Stimulated activated CD4-positive, alpha-beta T cell treated with anti-CD3 and anti-CD28 coated beads, TNF-alpha, amount 100 ng/mL, for 4 hours (primary cell): Measurements from ENCODE around the gene TRNP1.
"Not testable (repeated sequence)": the region's sequence is repeated elsewhere in the genome, so short reads cannot be mapped to it uniquely, and the experiment has no call there.

Source experiments
- DNase-seq, 3 experiments: peaks; one replicate each; pipeline ENCODE4 v3.0.0-alpha.2; 2020; ENCODE audit warnings: low read depth in 3 of 3

TRNP1 gene

DNA sequence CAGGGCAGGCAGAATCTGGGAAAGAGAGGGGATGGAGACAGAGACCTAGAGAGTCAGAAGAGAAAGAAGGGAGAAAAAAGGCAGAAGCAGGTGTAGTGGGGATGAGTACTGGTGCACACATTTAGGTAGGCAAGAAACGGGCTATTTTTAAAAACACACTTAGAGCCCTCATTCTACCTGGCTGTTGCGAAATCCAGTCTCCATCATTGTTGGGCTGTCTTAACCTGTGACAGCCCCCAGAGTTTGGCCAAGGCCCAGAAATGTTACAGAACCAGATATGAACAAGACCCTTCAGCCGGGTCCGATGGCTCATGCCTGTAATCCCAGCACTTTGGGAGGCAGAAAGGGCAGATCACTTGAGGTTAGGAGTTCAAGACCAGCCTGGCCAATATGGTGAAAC lies 20.7 kb upstream of the TRNP1 start:
- DNase-seq: no peak

DNA sequence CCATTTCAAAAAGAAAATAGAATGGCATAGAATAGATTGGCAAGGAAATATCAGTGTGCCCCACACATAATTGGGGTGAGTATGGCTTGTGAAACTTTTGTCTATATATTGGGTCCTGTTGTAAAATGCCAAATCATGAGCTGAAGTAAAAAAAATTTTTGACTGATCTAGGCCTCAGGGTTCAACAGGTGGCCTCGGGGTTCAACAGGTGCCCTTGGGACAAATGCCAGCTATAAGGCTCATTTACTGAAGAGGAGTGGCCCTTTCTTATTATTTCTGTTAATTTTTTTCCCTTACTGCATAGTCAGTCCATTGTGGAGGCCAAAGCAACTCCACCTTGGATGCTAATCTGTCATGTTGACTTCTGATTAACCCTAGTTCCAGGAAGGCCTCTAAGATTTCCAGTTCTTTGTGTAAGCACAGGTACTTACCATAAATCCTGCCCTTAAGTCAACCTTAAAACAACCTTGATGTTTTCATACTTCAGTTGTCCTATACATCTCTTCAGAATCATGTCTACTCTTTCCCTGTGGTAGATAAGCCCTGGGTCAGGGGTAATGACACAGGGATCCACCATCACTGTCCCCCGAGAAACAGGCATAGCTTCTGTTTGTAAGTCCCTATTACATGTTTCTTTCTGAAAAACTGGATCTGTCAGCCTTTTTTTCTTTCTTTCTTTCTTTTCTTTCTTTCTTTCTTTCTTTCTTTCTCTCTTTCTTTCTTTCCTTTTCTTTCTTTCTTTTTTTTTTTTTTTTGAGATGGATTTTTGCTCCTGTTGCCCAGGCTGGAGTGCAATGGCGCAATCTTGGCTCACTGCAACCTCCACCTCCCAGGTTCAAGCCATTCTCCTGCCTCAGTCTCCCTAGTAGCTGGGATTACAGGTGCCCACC lies 16.6 kb upstream of the TRNP1 start:
- DNase-seq: no peak

DNA sequence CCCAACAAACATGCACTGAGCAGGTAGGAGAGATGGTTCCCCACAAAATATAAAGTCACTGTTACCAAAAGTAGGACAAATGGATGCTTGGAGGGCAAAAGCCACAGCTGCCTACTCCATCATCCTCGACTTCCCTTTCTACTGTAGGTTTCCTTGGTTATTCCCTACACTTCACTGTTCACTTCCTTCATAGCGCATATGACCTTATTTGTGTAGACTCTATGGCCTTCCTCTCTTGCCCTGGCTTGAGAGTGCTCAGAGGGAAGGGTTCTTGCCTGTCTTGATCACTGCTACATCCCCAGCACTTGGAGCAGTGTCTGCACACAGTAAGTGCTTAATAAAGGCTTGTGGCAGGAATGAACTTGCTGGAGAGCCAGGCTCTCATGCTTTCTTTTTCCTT lies 14.6 kb upstream of the TRNP1 start:
- no peak for DNase-seq

DNA sequence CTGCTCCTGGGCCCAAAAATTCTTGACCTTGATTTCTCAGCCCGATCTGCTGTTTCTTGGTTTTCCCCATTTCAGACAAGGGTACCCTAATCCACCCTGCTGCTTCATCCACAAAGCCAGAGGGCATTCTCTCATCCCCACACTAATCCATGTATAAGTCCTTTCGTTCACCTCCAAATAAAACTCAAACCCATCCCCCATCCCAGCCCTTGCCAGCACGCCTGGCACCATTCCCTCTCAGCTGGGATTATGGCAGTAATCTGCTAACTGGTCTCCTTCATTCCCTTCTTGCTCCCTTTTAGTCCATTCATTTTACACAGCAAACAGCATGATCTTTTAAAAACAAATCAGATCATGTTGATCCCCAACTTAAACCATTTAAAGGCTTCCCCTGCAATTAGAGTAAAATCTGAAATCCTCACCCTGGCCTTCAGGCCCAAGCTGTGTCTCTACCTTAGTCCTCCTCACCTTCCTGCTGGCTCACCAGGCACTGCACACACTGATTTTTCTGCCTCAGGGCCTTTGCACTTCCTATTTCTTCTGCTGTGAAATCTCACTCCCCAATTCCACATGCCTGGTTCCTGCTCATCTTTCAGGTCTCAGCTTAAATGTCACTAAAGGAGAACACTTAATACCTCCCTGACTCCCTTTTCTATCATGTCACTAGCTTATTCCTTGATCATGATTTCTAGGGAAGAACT lies 12.2 kb upstream of the TRNP1 start:
- DNase-seq: no peak

DNA sequence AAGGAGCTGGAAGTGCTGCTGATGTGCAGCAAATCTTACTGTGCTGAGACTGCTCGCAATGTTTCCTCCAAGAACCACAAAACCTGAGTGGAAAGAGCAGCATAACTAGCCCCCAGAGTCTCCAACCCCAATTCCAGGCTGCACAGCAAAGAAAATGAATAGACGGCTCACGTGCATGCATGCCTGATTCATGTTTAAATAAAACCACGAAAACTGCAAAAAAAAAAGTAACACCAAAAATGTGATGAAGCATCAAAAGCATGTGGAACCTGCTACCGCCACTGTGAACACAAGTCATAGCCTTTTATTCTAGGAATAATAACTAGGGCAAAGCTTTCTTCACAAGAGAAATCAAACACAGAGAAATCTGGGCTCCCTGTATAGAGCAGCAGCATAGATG lies 9.6 kb upstream of the TRNP1 start:
- DNase-seq: no peak

DNA sequence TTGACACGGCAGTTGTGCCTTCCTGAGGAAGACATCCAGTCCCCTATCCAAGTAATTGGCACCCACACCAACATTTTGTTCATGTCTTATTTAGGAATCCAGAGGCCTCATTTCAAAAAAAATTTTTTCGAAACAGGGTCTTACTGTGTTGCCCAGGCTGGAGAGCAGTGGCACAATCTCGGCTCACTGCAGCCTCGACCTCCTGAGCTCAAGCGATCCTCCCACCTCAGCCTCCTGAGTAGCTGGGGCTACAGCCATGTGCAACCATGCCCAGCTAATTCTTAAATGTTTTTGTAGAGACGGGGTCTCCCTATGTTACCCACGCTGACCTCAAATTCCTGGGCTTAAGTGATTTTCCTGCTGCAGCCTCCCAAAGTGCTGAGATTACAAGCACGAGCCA lies 9.2 kb upstream of the TRNP1 start:
- DNase-seq: no peak

DNA sequence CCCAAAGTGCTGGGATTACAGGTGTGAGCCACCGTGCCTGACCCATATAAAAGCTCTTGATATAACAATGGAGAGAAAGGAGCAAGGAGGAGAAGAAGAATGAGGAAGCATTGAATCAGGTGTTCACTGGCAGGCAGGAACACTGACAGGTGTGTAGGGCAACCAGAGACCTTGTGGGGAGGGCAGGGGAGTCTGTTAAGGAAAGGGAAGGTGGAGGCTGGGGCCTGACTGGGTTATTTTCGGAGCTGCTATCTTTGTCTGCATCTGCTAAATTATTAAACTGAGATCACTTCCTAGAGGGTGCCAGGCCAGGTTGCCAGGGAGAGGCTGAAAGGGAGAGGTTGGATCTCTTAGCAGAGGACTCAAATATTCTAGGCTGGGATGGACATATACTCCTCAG lies 6.8 kb upstream of the TRNP1 start:
- DNase-seq: no peak

DNA sequence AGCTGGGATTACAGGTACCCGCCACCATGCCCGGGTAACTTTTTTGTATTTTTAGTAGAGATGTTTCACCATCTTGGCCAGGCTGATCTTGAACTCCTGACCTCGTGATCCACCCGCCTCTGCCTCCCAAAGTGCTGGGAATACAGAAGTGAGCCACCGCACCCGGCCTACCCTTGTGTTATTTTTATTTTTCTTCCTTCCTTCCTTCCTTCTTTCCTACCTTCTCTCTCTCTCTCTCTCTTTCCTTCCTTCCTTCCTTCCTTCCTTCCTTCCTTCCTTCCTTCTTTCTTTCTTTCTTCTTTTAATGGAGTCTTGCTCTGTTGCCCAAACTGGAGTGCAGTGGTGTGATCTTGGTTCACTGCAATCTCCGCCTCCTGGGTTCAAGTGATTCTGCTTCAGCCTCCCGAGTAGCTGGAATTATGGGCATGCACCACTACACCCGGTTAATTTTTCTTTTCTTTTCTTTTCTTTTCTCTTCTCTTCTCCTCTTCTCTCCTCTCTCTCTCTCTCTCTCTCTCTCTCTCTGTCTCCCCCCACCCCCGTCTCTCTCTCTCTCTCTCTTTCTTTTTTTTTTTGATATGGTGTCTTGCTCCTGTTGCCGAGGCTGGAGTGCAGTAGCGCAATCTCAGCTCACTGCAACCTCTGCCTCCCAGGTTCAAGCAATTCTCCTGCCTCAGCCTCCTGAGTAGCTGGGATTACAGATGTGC lies 3.9 kb upstream of the TRNP1 start:
- not testable (repeated sequence) for DNase-seq

DNA sequence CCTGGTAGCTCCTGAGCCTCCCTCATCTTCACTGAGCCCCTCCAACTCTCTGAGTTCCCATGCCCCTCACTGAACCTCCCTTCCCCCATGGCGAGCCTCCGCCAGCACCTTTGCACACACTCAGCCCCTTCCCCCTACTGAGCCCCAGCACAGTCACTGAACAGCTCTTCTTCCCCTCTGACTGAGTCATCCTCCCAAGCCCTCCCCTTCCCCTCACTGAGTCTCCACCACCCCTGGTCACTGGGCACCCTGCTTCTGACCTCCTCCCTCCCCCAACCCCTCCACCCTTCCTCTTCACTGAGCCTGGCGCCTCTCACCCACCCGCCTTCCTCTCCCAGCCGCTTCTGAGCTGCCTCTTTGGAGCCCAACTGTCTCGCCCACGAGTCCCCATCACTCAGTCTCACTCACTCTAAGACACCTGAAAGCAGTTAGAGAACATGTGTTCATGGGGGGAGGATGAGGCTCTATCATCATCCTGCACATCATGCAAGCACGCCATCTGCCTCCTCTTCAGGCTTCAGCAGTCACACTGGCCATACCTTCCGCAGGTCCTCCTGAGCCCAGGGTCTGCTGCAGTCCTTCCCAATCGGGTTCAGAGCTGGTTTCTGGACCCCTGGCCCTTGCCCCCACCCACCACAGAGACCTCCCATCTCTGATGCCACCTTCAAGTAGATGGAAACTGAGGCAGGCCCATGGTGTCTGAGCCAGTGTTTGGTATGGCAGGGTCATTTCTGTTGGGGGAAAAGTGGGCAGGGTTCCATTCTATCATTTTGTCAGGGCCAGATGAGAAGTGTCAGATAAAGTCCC lies 2.0 kb upstream of the TRNP1 start:
- DNase-seq: no peak

DNA sequence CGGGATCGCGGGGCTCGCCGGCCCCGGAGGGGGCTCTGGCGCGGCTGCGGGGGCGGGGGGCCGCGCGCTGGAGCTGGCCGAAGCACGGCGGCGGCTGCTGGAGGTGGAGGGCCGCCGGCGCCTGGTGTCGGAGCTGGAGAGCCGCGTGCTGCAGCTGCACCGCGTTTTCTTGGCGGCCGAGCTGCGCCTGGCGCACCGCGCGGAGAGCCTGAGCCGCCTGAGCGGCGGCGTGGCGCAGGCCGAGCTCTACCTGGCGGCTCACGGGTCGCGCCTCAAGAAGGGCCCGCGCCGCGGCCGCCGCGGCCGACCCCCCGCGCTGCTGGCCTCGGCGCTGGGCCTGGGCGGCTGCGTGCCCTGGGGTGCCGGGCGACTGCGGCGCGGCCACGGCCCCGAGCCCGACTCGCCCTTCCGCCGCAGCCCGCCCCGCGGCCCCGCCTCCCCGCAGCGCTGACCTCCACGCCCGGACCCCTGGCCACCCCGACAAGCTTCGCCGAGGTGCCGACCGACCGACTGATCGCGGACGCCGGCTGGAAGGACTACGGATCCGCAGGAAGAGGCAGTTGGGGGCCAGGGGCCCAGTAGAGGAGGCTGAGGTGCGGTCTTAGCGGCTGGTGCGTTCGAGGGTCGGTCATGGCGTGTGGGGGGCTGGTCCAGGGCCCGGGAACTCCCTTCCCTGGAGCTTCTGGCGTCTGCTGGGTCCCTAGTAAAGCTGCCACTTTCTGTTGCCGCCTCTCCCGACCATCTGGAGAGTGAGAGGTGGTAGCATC lies 711 bp downstream of the TRNP1 start:
- DNase-seq: peak in 1 of 3 experiments; percentile 20

DNA sequence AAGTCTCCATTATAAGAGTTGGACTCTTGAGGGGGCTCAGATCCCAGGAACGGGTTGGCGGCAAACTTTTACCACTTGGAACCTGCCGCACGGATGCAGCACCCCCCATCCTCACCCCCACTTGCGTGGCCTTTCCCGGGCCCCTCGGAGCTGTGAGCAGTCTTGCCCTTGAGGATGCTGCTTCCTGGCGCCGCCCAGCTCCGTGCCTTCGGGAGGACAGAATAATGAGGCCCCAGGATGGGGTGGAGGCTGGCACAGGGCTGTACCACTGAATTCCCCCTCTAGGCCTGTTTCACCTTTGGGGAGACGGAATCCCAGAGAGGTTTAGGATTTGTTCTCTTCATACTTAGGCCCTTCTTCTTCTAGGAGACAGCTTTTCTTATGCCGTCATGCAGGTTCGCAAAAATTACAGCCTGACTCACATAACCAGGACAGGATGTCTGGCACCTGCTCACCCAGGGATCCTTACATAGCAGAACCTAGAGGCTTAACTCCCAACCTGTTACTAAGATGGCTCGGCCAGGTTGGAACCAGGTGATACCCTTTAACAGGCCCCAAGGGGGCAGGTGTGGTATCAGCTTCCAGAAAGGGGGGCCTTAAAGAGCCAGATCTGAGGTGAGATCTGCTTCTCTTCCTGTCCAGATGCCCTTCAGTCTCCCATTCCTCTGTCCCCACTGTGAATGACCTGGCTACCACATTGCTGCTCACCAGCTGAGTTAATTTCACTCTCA lies 1.5 kb downstream of the TRNP1 start:
- no peak for DNase-seq

DNA sequence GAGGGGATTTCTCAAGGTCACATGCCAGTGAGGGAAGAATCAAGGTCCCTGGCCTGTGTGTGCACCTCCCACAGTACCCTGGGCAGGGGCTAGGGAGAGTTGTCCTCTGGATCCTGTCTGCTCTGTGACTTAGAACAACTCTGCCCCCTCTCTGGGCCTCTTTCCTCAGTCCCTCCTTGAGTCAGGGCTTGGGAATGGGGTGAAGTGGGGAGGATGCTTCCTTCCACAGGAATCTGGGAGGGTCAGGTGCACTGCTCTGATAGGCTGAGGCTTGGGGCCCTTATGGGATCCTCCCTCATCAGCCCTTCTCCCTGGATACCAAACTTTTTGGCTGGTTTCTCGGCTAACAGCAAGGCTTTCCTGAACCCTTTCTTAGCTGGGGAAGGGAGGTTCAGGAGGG lies 2.5 kb downstream of the TRNP1 start:
- no peak for DNase-seq

DNA sequence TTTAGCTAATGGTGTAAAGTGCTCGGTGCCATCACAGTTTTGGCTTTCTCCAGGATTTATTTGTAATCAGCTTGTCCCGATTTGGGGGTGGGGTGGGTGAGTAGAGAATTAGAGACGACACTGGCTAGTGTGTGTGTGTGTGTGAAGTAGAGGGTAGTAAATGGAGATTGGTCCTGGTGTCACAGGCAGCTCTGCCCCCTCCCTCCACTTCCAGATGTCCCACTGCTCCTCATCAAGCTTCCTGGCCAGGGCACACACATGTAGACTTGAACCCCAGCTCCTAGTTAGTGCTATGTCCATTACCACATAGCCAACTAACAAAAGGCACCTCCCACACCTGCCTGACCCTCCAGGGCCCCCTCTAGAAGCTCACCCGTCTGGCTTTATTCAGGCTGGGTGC lies 3.2 kb downstream of the TRNP1 start:
- no peak for DNase-seq

DNA sequence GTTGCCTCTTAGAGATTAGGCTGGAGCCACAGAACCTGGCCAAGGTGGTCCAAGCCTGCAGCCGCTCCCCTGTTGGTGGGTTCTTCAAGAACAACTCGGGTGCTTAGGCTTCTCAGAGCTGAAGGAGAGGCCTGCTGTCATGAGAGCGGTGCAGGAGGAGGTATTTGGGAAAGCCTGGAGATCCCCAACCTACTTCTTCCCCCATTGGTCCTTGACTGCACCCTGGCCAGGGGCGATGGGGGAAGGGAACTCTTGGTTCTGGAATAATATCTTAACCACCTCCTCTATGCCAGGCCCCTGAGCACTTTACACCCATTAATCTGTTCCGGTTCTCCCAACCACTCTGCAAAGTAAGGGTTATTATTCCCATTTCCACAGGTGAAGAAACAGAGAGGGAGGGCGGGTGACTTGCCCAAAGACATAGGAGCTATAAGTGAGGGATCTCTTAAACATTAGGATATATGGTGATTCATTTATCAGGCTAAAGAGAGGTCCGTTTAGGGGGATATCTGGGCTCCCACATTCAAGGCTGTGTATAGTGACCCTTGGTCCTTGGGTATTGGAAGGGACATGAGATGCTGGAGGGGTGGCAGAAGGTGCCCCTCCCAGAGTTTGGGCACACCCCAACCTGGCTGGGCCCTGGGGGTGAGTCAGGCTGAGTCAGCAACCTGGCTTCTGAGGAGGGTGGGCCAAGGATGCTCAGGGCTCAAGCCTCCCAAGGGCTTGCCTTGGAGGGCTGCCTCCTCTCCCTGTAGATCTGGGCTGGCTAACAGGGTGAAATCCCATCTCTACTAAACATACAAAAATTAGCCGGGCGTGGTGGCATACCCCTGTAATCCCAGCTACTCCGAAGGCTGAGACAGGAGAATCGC lies 5.2 kb downstream of the TRNP1 start:
- no peak for DNase-seq

DNA sequence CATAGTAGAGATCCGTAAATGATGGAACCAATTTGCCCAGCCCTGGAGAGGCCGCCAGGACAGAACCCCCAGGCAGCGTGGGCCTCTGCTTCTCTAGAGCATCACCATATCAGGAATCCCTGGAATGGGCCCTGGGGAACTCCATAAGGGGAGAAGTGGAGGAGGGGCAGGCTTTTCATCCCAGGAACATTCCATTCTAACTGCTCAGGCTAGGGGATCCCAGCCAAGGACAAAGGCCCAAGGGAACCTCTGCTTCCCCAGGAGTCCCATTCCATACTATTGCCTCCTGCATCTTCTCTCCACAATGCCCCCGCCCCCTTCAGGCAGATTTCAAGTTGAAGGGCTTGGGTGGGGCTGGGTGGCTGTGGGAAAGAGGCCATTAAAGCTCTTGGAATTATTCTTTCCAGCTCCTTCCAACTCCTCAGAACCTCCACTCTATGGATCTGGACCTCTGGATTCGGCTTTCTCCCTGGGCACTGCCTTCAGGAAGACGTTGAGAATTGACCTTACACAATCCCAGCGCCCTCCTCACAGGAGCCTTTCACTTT lies 6.0 kb downstream of the TRNP1 start:
- no peak for DNase-seq

DNA sequence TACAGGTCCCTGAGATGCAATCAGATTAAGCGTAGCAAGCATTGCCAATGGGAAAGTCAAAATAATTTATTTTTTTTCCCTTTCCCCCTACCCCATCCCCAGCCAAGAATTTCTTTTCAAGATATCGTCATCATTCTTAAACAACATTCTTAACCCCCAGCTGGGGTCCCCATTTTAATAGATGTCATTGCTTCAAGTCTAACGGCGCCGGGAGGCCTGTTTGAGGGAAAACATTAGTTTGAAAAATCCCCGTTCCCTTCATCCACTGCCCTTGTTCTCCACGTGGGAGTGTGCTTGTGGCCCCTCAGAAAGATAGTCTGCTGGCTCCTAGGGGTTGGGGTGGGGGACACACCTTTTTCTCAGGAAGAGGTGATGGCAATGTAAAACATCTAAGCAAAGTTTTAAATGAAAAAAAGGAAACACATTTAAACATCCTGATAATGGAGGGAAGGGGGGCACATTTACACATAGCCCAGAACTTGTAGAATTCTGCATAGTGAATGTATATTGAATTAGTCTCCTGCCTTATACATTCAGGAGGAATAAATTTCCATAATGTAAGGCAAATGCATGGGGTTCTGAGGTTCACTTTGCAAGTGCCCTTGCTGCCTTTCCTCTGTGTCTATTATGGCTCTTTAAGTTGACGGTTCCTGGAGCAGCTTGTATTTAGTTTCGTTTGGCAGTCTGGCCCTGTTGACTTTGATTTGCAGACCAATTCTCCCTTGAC lies 6.8 kb downstream of the TRNP1 start:
- DNase-seq: no peak

DNA sequence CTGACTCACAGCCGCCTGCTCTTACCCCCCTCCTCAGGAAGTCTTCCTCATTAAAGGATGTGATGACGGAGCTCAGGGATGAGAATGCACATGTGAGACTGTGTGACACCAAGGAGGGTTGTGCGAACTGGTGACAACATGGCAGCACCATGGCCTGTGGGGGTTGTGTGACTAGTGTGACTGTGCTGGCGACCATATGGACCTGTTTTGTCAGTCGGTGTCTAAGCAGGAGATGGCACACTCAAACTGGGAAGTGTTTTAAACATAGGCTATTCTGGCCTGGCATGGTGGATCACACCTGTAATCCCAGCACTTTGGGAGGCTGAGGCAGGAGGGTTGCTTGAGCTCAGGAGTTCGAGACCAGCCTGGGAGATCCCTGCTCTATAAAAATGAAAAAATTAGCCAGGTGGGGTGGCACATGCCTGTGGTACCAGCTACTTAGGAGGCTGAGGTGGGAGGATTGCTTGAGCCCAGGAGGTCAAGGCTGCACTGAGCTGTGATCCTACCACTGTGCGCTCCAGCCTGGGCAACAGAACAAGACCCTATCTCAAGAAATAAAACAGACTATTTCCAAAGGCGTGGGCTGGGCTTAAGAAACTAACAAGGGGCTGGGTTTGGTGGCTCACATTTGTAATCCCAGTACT lies 7.4 kb downstream of the TRNP1 start:
- DNase-seq: no peak
